Choroid plexus epithelial cell (primary cell): ENCODE data around the gene FES.

Source experiments
- DNase-seq: peaks from one replicate; pipeline ENCODE4 v3.0.0-alpha.2; 2010; ENCODE audit warnings: low read depth
- H3K4me3 ChIP-seq: 2 replicates; pipeline ENCODE4 v1.5.1; 2011; ENCODE audit warnings: low read depth, mild to moderate bottlenecking, control low read depth, low read length, moderate library complexity
- TF ChIP-seq, protein P1 (sequence below): conservative IDR thresholded peaks from 2 replicates; pipeline ENCODE4 v1.5.1; 2011; ENCODE audit warnings: low read depth, mild to moderate bottlenecking, control low read depth, inconsistent platforms, low read length, moderate library complexity

Gene FES

GRCh38 chr15:90883976-90884718 lies at the start of gene FES:
TSS of gene FES (plus strand) at chr15:90884504. CDS start at chr15:90885046, 542 bp downstream.
- TF ChIP-seq, protein P1, sequence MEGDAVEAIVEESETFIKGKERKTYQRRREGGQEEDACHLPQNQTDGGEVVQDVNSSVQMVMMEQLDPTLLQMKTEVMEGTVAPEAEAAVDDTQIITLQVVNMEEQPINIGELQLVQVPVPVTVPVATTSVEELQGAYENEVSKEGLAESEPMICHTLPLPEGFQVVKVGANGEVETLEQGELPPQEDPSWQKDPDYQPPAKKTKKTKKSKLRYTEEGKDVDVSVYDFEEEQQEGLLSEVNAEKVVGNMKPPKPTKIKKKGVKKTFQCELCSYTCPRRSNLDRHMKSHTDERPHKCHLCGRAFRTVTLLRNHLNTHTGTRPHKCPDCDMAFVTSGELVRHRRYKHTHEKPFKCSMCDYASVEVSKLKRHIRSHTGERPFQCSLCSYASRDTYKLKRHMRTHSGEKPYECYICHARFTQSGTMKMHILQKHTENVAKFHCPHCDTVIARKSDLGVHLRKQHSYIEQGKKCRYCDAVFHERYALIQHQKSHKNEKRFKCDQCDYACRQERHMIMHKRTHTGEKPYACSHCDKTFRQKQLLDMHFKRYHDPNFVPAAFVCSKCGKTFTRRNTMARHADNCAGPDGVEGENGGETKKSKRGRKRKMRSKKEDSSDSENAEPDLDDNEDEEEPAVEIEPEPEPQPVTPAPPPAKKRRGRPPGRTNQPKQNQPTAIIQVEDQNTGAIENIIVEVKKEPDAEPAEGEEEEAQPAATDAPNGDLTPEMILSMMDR, result no peak
- peak within 1 kb of the TSS; percentile 65 for H3K4me3 ChIP-seq
- DNase-seq, result peak; percentile 52

DNA sequence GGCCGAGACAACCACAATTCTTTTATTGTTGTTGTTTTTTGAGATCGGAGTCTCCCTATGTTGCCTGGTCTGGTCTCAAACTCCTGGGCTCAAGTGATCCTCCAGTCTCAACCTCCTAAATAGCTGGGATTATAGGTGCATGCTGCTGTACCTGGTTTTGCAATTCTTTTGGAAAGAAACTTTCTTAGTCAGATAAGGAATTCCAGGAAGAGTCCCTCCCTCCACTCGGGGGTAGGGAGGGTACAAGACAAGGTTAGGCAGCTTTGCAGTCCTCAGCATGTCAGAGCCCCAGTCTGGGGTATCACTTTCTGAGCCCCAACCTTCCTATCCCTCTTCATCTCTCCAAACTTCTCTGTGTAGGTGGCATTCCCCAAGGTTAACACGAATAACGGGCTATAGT lies 49.7 kb upstream of the FES start:
- no peak overlapping the region for H3K4me3 ChIP-seq
- TF ChIP-seq, protein P1, result no peak
- no peak for DNase-seq

- TF ChIP-seq, protein P1, result no peak
- no peak overlapping the region for H3K4me3 ChIP-seq
- DNase-seq, result peak; percentile 67
Observed at GRCh38 chr15:90836296-90836871, 47.9 kb upstream of the FES start.

GRCh38 chr15:90837094-90837493 lies 47.2 kb upstream of the FES start:
- no peak for DNase-seq
- H3K4me3 ChIP-seq, result no peak overlapping the region
- TF ChIP-seq, protein P1, result no peak

DNA sequence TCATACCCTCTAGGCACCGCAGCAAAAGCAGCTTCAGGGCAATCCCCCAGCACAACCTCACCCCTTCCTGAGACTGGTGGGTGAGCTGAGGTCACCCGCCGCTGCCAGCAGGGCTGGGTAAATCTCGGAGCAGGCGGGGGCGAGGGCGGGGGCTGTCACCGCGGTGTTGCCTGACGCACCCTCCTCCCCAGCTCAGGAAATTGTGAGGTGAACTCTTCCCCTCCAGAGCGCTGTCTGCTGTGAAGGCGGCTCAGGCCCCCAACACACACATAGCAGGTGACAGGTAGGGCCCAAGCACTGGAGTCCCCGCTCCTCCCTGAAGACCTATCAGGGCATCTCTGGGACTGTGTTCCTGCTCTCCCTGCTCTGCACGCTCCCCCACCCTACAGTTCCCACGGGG lies 46.2 kb upstream of the FES start:
- no peak overlapping the region for H3K4me3 ChIP-seq
- no peak for DNase-seq
- TF ChIP-seq, protein P1, result no peak

- TF ChIP-seq, protein P1, result no peak
- DNase-seq, result no peak
- H3K4me3 ChIP-seq, result no peak overlapping the region
Observed at GRCh38 chr15:90838544-90838943, 45.8 kb upstream of the FES start.
